H9 (cell line): ENCODE data around the gene EBP. TPM values are rescaled to one million over a fixed set of nuclear protein-coding genes. Genes with fewer than 3 reads are reported as not detected.

Experiments used
- DNase-seq: peaks from one replicate; pipeline ENCODE4 v3.0.0-alpha.2; 2017
- H2AFZ ChIP-seq: one replicate; pipeline ENCODE4 v1.6.1; 2013; ENCODE audit warnings: mild to moderate bottlenecking, low read length, control low read depth, moderate library complexity
- H2AK5ac ChIP-seq: 2 replicates; pipeline ENCODE4 v1.6.1; 2013; ENCODE audit warnings: low read length, control low read depth, mixed read lengths; ENCODE audit not compliant: insufficient read length
- H2BK120ac ChIP-seq: one replicate; pipeline ENCODE4 v1.6.1; 2013; ENCODE audit warnings: low read depth, mild to moderate bottlenecking, low read length, control low read depth, inconsistent platforms; ENCODE audit not compliant: poor library complexity, severe bottlenecking
- H2BK12ac ChIP-seq: 2 replicates; pipeline ENCODE4 v1.6.1; 2013; ENCODE audit warnings: low read length, control low read depth, mixed read lengths, low read depth; ENCODE audit not compliant: insufficient read length
- H2BK15ac ChIP-seq: 2 replicates; pipeline ENCODE4 v1.6.1; 2013; ENCODE audit warnings: low read depth, low read length, control low read depth
- H2BK20ac ChIP-seq: one replicate; pipeline ENCODE4 v1.6.1; 2013; ENCODE audit warnings: low read depth, mild to moderate bottlenecking, low read length, control low read depth, inconsistent platforms; ENCODE audit not compliant: poor library complexity, severe bottlenecking
- H2BK5ac ChIP-seq: 2 replicates; pipeline ENCODE4 v1.6.1; 2013; ENCODE audit warnings: low read length, control low read depth, mixed read lengths; ENCODE audit not compliant: insufficient read length
- H3K14ac ChIP-seq: 2 replicates; pipeline ENCODE4 v1.6.1; 2013; ENCODE audit warnings: low read length, control low read depth; ENCODE audit not compliant: insufficient read depth
- H3K18ac ChIP-seq: 2 replicates; pipeline ENCODE4 v1.6.1; 2013; ENCODE audit warnings: low read depth, mild to moderate bottlenecking, mixed read lengths, low read length, control low read depth; ENCODE audit not compliant: insufficient read length
- H3K23ac ChIP-seq: 2 replicates; pipeline ENCODE4 v1.6.1; 2013; ENCODE audit warnings: low read length, control low read depth, mixed read lengths, low read depth; ENCODE audit not compliant: insufficient read length
- H3K23me2 ChIP-seq: 2 replicates; pipeline ENCODE4 v1.6.1; 2013; ENCODE audit warnings: low read depth, mild to moderate bottlenecking, mixed read lengths, low read length, control low read depth; ENCODE audit not compliant: insufficient read length, poor library complexity, severe bottlenecking
- H3K27ac ChIP-seq: 2 replicates; pipeline ENCODE4 v1.5.1; 2013; ENCODE audit warnings: low read length, control low read depth, mixed read lengths, low read depth; ENCODE audit not compliant: insufficient read length
- H3K27me3 ChIP-seq: 2 replicates; pipeline ENCODE4 v1.6.1; 2013; ENCODE audit warnings: low read length, control low read depth, inconsistent platforms; ENCODE audit not compliant: insufficient read depth
- H3K4ac ChIP-seq: 2 replicates; pipeline ENCODE4 v1.6.1; 2013; ENCODE audit warnings: low read depth, mild to moderate bottlenecking, control low read depth, inconsistent platforms, low read length, moderate library complexity
- H3K4me1 ChIP-seq: 2 replicates; pipeline ENCODE4 v1.6.1; 2013; ENCODE audit warnings: low read length, control low read depth, inconsistent platforms; ENCODE audit not compliant: insufficient read depth
- H3K4me2 ChIP-seq: 2 replicates; pipeline ENCODE4 v1.6.1; 2013; ENCODE audit warnings: low read length, control low read depth, mixed read lengths; ENCODE audit not compliant: insufficient read length, insufficient read depth
- H3K56ac ChIP-seq: 2 replicates; pipeline ENCODE4 v1.6.1; 2013; ENCODE audit warnings: low read depth, mild to moderate bottlenecking, mixed read lengths, low read length, control low read depth; ENCODE audit not compliant: insufficient read length
- H3K79me1 ChIP-seq: 2 replicates; pipeline ENCODE4 v1.6.1; 2013; ENCODE audit warnings: low read depth, mild to moderate bottlenecking, moderate library complexity, low read length, control low read depth, inconsistent platforms; ENCODE audit not compliant: insufficient read depth, poor library complexity, severe bottlenecking
- H3K79me2 ChIP-seq: 2 replicates; pipeline ENCODE4 v1.6.1; 2013; ENCODE audit warnings: low read length, control low read depth, inconsistent platforms; ENCODE audit not compliant: insufficient read depth
- H3K9ac ChIP-seq: 2 replicates; pipeline ENCODE4 v1.6.1; 2013; ENCODE audit warnings: low read length, control low read depth, mixed read lengths; ENCODE audit not compliant: insufficient read length; ENCODE audit errors: extremely low read depth
- H3K9me3 ChIP-seq: one replicate; pipeline ENCODE4 v1.6.1; 2013; ENCODE audit warnings: low read depth, low read length, inconsistent platforms; ENCODE audit not compliant: control insufficient read depth
- H3T11ph ChIP-seq: one replicate; pipeline ENCODE4 v1.6.1; 2013; ENCODE audit warnings: mild to moderate bottlenecking, low read length, control low read depth, inconsistent platforms
- H4K20me1 ChIP-seq: one replicate; pipeline ENCODE4 v1.6.1; 2013; ENCODE audit not compliant: control insufficient read depth, insufficient read length, insufficient read depth
- H4K5ac ChIP-seq: 2 replicates; pipeline ENCODE4 v1.6.1; 2013; ENCODE audit warnings: low read depth, mild to moderate bottlenecking, mixed read lengths, low read length, control low read depth; ENCODE audit not compliant: insufficient read length
- H4K8ac ChIP-seq: replicated peaks from 2 replicates; pipeline ENCODE4 v1.6.1; 2013; ENCODE audit warnings: low read length, control low read depth, mixed read lengths, low read depth; ENCODE audit not compliant: insufficient read length
- H4K91ac ChIP-seq: 2 replicates; pipeline ENCODE4 v1.6.1; 2013; ENCODE audit warnings: low read depth, mild to moderate bottlenecking, moderate library complexity, mixed read lengths, low read length, control low read depth; ENCODE audit not compliant: insufficient read length
- H3K27ac Mint-ChIP-seq, 3 experiments: 2 replicates in 2 of 3; 3 replicates in 1 of 3; pipeline ENCODE4 v1.8.0; 2020 to 2021; ENCODE audit warnings: mixed read lengths in 3 of 3, mild to moderate bottlenecking in 1 of 3, moderate library complexity in 1 of 3
- H3K27me3 Mint-ChIP-seq: 2 replicates; pipeline ENCODE4 v1.8.0; 2021; ENCODE audit warnings: low read depth, mild to moderate bottlenecking, moderate library complexity, mixed read lengths
- H3K36me3 Mint-ChIP-seq, 3 experiments: 2 replicates in 2 of 3; 3 replicates in 1 of 3; pipeline ENCODE4 v1.8.0; 2020 to 2021; ENCODE audit warnings: low read depth in 3 of 3, mixed read lengths in 3 of 3; ENCODE audit not compliant: insufficient read depth in 1 of 3
- H3K4me1 Mint-ChIP-seq, 2 experiments: 2 replicates each; pipeline ENCODE4 v1.8.0; 2020; ENCODE audit warnings: mixed read lengths in 2 of 2
- H3K4me3 Mint-ChIP-seq, 2 experiments: 2 replicates in 1 of 2; 3 replicates in 1 of 2; pipeline ENCODE4 v1.8.0; 2020 to 2021; ENCODE audit warnings: mild to moderate bottlenecking in 2 of 2, mixed read lengths in 2 of 2, moderate library complexity in 1 of 2
- H3K9me3 Mint-ChIP-seq, 2 experiments: 2 replicates in 1 of 2; 3 replicates in 1 of 2; pipeline ENCODE4 v1.8.0; 2020; ENCODE audit warnings: mild to moderate bottlenecking in 2 of 2, mixed read lengths in 2 of 2, moderate library complexity in 1 of 2
- WGBS: extraction: QIAGEN DNeasy Blood & Tissue Kit; methylation state at CpG from one replicate; pipeline ENCODE4 v1.1.7; 2013; ENCODE audit warnings: missing lambda C conversion rate, low lambda C conversion rate, mixed read lengths; ENCODE audit not compliant: insufficient read length; ENCODE audit errors: extremely low coverage; 5-methylcytosine and 5-hydroxymethylcytosine counted together
- total RNA-seq: library from RNA; stranded (reverse); gene quantifications from 2 replicates; pipeline ENCODE4 v1.2.1, GENCODE V29; 2021
- TF ChIP-seq, protein P1 (sequence below): fragments of 200-600 bp; sonication (generic); conservative IDR thresholded peaks from 3 replicates; pipeline ENCODE4 v1.8.0; 2021; ENCODE audit warnings: antibody characterized with exemption, mild to moderate bottlenecking

EBP gene
- total RNA-seq, 1 experiment from 2014 or later, result 117 TPM

DNA sequence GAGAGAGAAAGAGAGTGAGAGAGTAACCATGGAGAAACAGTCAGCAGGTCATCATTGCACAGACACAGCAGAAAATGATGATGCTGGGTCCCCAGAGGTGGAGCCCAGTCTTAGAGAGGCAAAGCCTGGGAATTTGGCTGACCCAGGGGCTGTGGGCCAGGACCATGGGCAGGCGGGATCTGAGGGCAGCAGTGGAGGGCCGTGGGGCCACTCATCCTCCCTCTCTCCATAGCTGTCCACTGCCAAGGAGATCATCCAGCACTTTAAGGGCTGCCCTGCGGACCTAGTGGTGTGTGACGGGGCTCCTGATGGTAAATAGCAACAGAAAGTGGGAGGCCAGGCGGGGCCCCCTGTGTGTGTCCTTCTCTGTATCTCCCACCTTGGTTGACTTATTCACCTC lies 42.8 kb upstream of the EBP start:
- no peak overlapping the region for H3K4me2 ChIP-seq
- H2BK15ac ChIP-seq, result no peak overlapping the region
- no CpG with 5 or more reads among the region's 5 CpGs for whole genome bisulfite sequencing

More for the DNA sequence above, 42.8 kb upstream of the EBP start:
- Mint-ChIP-seq H3K9me3 (peaks cover 75 to 85% of the 10 kb centered on the region in 2 experiments), H3K36me3 (peaks cover 32 to 68% (median 52%) of the 10 kb centered on the region in 3 experiments), H3K27me3 (peaks cover 1% of the 10 kb centered on the region), H3K4me1 (peaks cover 10 to 13% of the 10 kb centered on the region in 2 experiments), H3K27ac (no peak overlapping the region), H3K4me3 (0 out of 5 replicates have a peak overlapping the region, but pooled peaks of 1 of the 2 experiments have one; percentile 7)
- Histone ChIP-seq H3T11ph (no peak overlapping the region), H2AFZ (no peak overlapping the region), H3K56ac (no peak overlapping the region), H2BK20ac (no peak overlapping the region), H4K5ac (no peak overlapping the region), H3K79me2 (peaks cover 3% of the 10 kb centered on the region; the same call in 1 of the 2 replicates), H3K23ac (no peak overlapping the region), H4K8ac (no peak overlapping the region), H3K23me2 (no peaks in the 10 kb centered on the region), H2BK12ac (no peak overlapping the region), H2AK5ac (no peak overlapping the region), H3K4ac (no peak overlapping the region), H3K9me3 (peaks cover 35% of the 10 kb centered on the region), H3K14ac (no peak overlapping the region), H2BK120ac (no peak overlapping the region), H3K18ac (no peak overlapping the region), H3K27ac (no peak overlapping the region), H3K27me3 (no peaks in the 10 kb centered on the region), H2BK5ac (no peak overlapping the region), H4K91ac (no peak overlapping the region), H3K79me1 (no peaks in the 10 kb centered on the region), H3K9ac (no peak overlapping the region), H3K4me1 (no peaks in the 10 kb centered on the region), H4K20me1 (no peaks in the 10 kb centered on the region)
- TF ChIP-seq, protein P1, sequence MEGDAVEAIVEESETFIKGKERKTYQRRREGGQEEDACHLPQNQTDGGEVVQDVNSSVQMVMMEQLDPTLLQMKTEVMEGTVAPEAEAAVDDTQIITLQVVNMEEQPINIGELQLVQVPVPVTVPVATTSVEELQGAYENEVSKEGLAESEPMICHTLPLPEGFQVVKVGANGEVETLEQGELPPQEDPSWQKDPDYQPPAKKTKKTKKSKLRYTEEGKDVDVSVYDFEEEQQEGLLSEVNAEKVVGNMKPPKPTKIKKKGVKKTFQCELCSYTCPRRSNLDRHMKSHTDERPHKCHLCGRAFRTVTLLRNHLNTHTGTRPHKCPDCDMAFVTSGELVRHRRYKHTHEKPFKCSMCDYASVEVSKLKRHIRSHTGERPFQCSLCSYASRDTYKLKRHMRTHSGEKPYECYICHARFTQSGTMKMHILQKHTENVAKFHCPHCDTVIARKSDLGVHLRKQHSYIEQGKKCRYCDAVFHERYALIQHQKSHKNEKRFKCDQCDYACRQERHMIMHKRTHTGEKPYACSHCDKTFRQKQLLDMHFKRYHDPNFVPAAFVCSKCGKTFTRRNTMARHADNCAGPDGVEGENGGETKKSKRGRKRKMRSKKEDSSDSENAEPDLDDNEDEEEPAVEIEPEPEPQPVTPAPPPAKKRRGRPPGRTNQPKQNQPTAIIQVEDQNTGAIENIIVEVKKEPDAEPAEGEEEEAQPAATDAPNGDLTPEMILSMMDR, result no peak
- DNase-seq, result no peak
